Astrocyte (in vitro differentiated cells and primary cell): Measurements from ENCODE around the gene INPP5A. TPM values are rescaled to one million over a fixed set of nuclear protein-coding genes. Genes with fewer than 3 reads are reported as not detected.
A peak's percentile ranks its signal among the peaks of the same experiment; 100 is the strongest.

Source experiments
- DNase-seq: peaks from one replicate; pipeline ENCODE4 v3.0.0-alpha.2; 2010; ENCODE audit warnings: low read depth
- FAIRE-seq: peaks from 2 replicates; lab custom pipeline; 2011; peaks lifted over from hg19 to GRCh38; lab: Jason Lieb, UNC
- H2AFZ ChIP-seq: 2 replicates; pipeline ENCODE4 v1.6.0; 2012; ENCODE audit warnings: low read depth, low read length, inconsistent platforms
- H3K27ac ChIP-seq: 2 replicates; pipeline ENCODE4 v1.5.1; 2011; ENCODE audit warnings: low read depth, low read length, inconsistent platforms
- H3K27me3 ChIP-seq: 2 replicates; pipeline ENCODE4 v1.6.0; 2011; ENCODE audit warnings: low read length, inconsistent platforms; ENCODE audit not compliant: insufficient read depth
- H3K36me3 ChIP-seq: 2 replicates; pipeline ENCODE4 v1.5.1; 2011; ENCODE audit warnings: low read length, inconsistent platforms; ENCODE audit not compliant: insufficient read depth
- H3K4me1 ChIP-seq: 2 replicates; pipeline ENCODE4 v1.5.1; 2011; ENCODE audit warnings: low read length, inconsistent platforms; ENCODE audit not compliant: insufficient read depth
- H3K4me2 ChIP-seq: 2 replicates; pipeline ENCODE4 v1.6.0; 2012; ENCODE audit warnings: low read length, inconsistent platforms
- H3K4me3 ChIP-seq: 2 replicates; pipeline ENCODE4 v1.5.1; 2011; ENCODE audit warnings: low read depth, mild to moderate bottlenecking, low read length, inconsistent platforms; ENCODE audit not compliant: insufficient read depth
- H3K79me2 ChIP-seq: 2 replicates; pipeline ENCODE4 v1.6.0; 2012; ENCODE audit warnings: mild to moderate bottlenecking, low read length, inconsistent platforms; ENCODE audit not compliant: insufficient read depth
- H3K9ac ChIP-seq: 2 replicates; pipeline ENCODE4 v1.6.0; 2012; ENCODE audit warnings: mild to moderate bottlenecking, low read length, inconsistent platforms
- H3K9me3 ChIP-seq: 2 replicates; pipeline ENCODE4 v1.5.1; 2012; ENCODE audit warnings: low read depth, mild to moderate bottlenecking, low read length, inconsistent platforms; ENCODE audit not compliant: insufficient read depth
- H4K20me1 ChIP-seq: 2 replicates; pipeline ENCODE4 v1.6.0; 2012; ENCODE audit warnings: low read length, inconsistent platforms; ENCODE audit not compliant: insufficient read depth
- H3K27ac Mint-ChIP-seq: one replicate; pipeline ENCODE4 v1.8.0; 2021; ENCODE audit warnings: mild to moderate bottlenecking, mixed read lengths; ENCODE audit not compliant: unreplicated experiment
- H3K27me3 Mint-ChIP-seq: one replicate; pipeline ENCODE4 v1.8.0; 2021; ENCODE audit warnings: low read depth, mixed read lengths; ENCODE audit not compliant: unreplicated experiment
- H3K36me3 Mint-ChIP-seq: one replicate; pipeline ENCODE4 v1.8.0; 2021; ENCODE audit warnings: low read depth, mixed read lengths; ENCODE audit not compliant: unreplicated experiment
- H3K4me1 Mint-ChIP-seq: one replicate; pipeline ENCODE4 v1.8.0; 2021; ENCODE audit warnings: low read depth, mixed read lengths; ENCODE audit not compliant: unreplicated experiment
- H3K4me3 Mint-ChIP-seq: one replicate; pipeline ENCODE4 v1.8.0; 2021; ENCODE audit warnings: mild to moderate bottlenecking, moderate library complexity, mixed read lengths; ENCODE audit not compliant: unreplicated experiment
- H3K9me3 Mint-ChIP-seq: one replicate; pipeline ENCODE4 v1.8.0; 2021; ENCODE audit warnings: mild to moderate bottlenecking, mixed read lengths; ENCODE audit not compliant: unreplicated experiment
- EZH2 ChIP-seq: IDR thresholded peaks from 2 replicates; pipeline ENCODE4 v1.6.1; 2012; ENCODE audit warnings: mild to moderate bottlenecking, low read length, inconsistent platforms; ENCODE audit not compliant: insufficient read depth
- total RNA-seq: library from RNA; stranded (reverse); gene quantifications from 2 replicates; pipeline ENCODE4 v1.2.1, GENCODE V29; 2021
- TF ChIP-seq, protein P1 (sequence below): IDR thresholded peaks from 2 replicates; pipeline ENCODE4 v1.5.1; 2011; ENCODE audit warnings: low read depth, mild to moderate bottlenecking, inconsistent platforms, low read length, moderate library complexity; ENCODE audit not compliant: insufficient read depth

Gene INPP5A
- total RNA-seq, 1 donor from 2014 or later = 39.1 TPM

DNA sequence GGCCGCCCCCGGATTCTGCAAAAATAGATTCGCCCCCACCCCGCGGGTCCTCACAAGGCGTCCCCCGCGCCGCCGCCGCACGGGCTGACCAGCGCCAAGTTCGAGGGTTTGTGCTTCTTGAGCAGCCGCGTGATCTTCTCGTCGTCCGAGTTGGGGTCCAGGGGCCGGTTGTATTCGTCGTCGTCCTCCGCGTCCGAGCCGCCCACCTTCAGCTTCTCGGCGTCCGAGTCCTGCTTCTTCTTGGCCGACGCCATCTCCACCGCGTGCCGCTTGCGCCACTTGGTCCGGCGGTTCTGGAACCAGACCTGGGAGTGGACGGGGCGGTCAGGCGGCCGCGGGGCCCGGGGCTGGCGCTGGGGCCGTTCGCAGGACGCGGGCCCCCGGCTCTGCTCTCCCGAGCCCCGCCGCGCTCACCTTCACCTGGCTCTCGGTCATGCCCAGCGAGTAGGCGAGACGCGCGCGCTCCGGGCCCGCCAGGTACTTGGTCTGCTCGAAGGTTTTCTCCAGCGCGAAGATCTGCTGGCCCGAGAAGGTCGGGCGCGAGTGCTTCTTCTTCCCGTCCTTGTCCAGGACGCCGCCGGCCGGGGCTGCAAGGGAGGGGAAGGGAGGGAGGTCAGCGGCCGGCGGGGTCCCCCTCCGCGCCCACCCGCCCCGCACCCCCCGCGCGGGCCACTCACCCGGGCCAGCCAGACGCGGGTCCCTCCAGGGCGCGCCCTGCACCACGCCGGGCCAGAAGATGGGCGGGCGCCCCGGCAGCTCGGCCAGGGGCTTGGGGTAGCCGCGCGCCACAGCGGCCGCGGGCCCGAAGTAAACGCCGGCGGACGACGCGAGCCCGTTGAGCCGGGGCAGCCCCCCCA is 247.5 kb downstream of the INPP5A start:
- Histone ChIP-seq H4K20me1 (peaks cover 16% of the 10 kb centered on the region), H3K9ac (no peak overlapping the region), H3K9me3 (no peaks in the 10 kb centered on the region), H3K79me2 (no peaks in the 10 kb centered on the region), H3K27ac (no peak overlapping the region), H3K27me3 (peaks cover 38% of the 10 kb centered on the region), H2AFZ (no peak overlapping the region), H3K36me3 (peaks cover 2% of the 10 kb centered on the region), H3K4me2 (peak overlapping the region; percentile 64), H3K4me3 (no peak overlapping the region), H3K4me1 (peaks cover 5% of the 10 kb centered on the region)
- peak; percentile 92 for TF ChIP-seq EZH2
- TF ChIP-seq, protein P1, sequence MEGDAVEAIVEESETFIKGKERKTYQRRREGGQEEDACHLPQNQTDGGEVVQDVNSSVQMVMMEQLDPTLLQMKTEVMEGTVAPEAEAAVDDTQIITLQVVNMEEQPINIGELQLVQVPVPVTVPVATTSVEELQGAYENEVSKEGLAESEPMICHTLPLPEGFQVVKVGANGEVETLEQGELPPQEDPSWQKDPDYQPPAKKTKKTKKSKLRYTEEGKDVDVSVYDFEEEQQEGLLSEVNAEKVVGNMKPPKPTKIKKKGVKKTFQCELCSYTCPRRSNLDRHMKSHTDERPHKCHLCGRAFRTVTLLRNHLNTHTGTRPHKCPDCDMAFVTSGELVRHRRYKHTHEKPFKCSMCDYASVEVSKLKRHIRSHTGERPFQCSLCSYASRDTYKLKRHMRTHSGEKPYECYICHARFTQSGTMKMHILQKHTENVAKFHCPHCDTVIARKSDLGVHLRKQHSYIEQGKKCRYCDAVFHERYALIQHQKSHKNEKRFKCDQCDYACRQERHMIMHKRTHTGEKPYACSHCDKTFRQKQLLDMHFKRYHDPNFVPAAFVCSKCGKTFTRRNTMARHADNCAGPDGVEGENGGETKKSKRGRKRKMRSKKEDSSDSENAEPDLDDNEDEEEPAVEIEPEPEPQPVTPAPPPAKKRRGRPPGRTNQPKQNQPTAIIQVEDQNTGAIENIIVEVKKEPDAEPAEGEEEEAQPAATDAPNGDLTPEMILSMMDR = no peak
- Mint-ChIP-seq H3K36me3 (peaks cover 14% of the 10 kb centered on the region), H3K27ac (peak overlapping the region; percentile 53), H3K4me1 (no peaks in the 10 kb centered on the region), H3K27me3 (peaks cover 31% of the 10 kb centered on the region), H3K4me3 (no peak overlapping the region), H3K9me3 (peaks cover 10% of the 10 kb centered on the region)
- DNase-seq (no peak), FAIRE-seq (no peak)

DNA sequence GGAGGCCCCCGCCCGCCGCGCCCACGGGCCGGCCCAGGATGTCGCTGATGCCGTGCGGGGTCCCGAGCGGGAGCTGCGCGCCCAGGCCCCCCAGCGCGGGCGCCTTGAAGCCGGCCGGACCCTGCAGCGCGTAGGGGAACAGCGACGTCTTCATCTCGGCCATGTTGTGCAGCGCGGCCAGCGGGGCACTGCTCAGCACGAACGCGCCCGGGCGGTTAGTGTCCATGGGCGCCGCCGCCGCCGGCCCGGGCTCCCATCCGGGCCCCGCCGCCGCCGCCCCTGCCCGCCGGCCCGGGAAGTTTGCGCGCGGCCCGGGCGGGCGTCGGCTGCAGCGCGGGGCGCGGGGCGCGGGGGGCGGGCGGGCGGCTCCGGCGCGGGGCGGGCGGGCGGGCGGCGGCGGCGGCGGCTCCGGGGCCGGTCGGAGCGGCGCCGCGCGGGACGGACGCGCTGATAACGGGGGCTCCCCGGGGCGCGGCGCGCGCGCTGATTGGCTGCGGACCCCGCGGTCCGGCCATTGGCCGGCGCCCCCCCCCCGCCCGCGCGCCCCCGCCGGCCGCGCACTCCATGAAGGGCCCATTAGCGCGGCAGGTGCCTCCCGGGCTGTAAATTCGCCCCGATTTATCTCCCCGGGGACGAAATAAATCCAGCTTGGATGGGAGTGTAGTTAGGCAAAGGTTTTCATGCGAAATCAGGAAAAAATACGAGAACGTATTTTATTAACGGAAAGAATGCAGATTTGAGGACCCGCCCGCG is 248.3 kb downstream of the INPP5A start, which contains the start of gene NKX6-2:
Gene NKX6-2, minus strand, starts transcription at position 425 of the 753 bp plus-strand sequence. Its CDS starts 199 bp downstream, at position 226.
- Mint-ChIP-seq H3K27me3 (peaks cover 35% of the 10 kb centered on the region), H3K4me1 (no peaks in the 10 kb centered on the region), H3K9me3 (peaks cover 10% of the 10 kb centered on the region), H3K4me3 (no peak within 1 kb of the TSS), H3K27ac (peak within 1 kb of the TSS; percentile 53), H3K36me3 (peaks cover 14% of the 10 kb centered on the region)
- TF ChIP-seq, protein P1 = no peak
- TF ChIP-seq EZH2 = no peak
- no peak for DNase-seq
- Histone ChIP-seq H3K27ac (no peak within 1 kb of the TSS), H3K36me3 (peaks cover 2% of the 10 kb centered on the region), H3K4me3 (no peak within 1 kb of the TSS), H3K9ac (no peak within 1 kb of the TSS), H4K20me1 (peaks cover 16% of the 10 kb centered on the region), H2AFZ (no peak within 1 kb of the TSS), H3K79me2 (no peaks in the 10 kb centered on the region), H3K27me3 (peaks cover 38% of the 10 kb centered on the region), H3K9me3 (no peaks in the 10 kb centered on the region), H3K4me1 (peaks cover 5% of the 10 kb centered on the region), H3K4me2 (peak within 1 kb of the TSS; percentile 64)
- FAIRE-seq = no peak
